VCaP (cell line): ENCODE measurements around the gene CCR4.
"Not testable (repeated sequence)": the region's sequence is repeated elsewhere in the genome, so short reads cannot be mapped to it uniquely, and the experiment has no call there.

ENCODE experiments used
- H3K27ac ChIP-seq: fragments of 450-650 bp; 2 replicates; pipeline ENCODE4 v1.5.1; 2017
- TF ChIP-seq, protein P1 (sequence below): fragments of 450-650 bp; conservative IDR thresholded peaks from 2 replicates; pipeline ENCODE4 v1.5.1; 2017; ENCODE audit warnings: mild to moderate bottlenecking, moderate library complexity

CCR4 gene

DNA sequence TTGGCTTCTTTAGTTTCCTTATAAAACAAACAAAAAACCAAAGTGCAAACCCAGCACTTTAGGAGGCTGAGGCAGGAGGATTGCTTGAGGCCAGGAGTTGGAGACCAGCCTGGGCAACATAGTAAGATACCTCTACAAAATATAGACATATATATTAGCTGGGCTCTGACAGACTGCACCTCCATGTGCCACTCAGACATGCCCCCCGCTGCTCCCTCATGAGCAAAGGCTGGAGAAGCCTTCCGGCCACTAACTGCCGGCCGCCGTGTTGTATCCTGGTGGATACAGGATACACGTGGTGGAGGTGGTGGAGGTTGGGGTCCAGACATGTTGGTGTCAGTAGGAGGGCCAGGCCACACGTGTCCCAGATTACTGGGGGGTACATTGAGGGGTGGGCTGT is 29.4 kb upstream of the CCR4 start:
- TF ChIP-seq, protein P1, sequence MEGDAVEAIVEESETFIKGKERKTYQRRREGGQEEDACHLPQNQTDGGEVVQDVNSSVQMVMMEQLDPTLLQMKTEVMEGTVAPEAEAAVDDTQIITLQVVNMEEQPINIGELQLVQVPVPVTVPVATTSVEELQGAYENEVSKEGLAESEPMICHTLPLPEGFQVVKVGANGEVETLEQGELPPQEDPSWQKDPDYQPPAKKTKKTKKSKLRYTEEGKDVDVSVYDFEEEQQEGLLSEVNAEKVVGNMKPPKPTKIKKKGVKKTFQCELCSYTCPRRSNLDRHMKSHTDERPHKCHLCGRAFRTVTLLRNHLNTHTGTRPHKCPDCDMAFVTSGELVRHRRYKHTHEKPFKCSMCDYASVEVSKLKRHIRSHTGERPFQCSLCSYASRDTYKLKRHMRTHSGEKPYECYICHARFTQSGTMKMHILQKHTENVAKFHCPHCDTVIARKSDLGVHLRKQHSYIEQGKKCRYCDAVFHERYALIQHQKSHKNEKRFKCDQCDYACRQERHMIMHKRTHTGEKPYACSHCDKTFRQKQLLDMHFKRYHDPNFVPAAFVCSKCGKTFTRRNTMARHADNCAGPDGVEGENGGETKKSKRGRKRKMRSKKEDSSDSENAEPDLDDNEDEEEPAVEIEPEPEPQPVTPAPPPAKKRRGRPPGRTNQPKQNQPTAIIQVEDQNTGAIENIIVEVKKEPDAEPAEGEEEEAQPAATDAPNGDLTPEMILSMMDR = no peak
- H3K27ac ChIP-seq = no peak overlapping the region

DNA sequence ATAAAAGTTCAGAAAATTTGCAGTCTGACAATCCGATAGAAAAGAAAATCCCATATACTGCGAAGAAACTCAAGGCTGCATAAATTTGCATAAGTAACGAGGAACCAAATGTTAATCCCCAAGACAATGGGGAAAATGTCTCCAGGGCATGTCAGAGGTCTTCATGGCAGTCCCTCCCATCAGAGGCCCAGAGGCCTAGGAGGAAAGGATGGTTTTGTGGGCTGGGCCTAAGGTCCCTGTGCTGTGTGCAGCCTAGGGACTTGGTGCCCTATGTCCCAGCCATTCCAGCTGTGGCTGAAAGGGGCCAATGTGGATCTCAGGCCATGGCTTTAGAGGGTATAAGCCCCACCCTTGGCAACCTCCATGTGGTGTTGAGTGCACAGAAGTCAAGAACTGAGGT is 21.3 kb upstream of the CCR4 start:
- no peak overlapping the region for H3K27ac ChIP-seq
- TF ChIP-seq, protein P1 = no peak

DNA sequence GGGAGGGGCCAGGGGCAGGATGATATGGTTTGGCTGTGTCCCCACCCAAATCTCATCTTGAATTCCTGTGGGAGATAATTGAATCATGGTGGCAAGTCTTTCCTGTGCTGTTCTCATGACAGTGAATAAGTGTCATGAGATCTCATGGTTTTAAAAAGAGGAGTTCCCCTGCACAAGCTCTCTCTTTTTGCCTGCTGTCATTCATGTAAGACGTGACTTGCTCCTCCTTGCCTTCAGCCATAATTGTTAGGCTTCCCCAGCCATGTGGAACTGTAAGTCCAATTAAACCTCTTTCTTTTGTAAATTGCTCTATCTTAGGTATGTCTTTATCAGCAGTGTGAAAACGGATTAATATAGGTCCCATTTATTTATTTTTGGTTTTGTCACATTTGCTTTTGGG is 20.2 kb upstream of the CCR4 start:
- not testable (repeated sequence) for H3K27ac ChIP-seq

DNA sequence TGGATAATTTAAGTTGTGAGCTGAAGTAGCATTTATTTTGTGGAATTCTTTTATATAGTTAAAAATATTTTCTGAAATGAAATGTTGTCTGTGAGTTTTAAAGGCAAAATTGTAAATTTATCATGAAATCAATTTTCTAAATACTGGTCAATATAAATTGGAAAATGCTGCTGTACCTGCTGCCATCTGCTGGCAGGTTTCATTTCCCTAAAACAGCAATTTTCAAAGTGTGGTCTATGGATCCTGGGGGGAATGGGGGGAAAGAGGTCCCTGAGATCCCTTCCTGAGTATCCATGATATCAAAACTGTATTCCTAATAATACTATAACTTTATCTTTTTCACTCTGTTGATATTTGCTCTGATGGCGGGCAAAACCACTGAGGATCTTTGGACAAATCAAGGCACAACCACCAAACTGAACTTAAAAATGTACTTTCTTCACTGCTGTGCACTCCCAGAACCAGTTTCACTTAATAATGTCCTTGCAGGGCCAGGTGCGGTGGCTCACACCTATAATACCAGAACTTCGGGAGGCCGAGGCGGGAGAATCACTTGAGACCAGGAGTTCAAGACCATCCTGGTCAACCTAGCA is 17.2 kb upstream of the CCR4 start:
- TF ChIP-seq, protein P1 = peak; percentile 94
- no peak overlapping the region for H3K27ac ChIP-seq

DNA sequence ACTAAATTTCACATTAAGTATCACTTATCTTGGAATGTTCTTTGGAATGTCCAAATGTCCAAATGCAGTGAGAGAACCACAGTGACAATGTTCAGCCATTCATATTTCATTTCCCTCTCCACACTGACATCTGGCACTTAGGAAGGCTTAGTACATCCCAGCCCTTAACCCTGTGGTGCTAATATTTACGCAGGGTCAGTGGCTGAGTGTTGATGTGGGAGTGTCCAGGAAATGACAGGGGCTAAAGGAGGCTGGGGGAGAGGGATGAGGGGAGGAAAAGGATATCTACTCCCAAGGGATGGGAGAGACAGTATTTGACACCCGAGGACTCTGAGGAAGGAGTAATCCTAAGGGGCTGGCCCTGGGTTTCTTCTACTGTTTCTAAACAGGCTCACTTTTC is 14.1 kb upstream of the CCR4 start:
- TF ChIP-seq, protein P1 = no peak
- H3K27ac ChIP-seq = no peak overlapping the region

DNA sequence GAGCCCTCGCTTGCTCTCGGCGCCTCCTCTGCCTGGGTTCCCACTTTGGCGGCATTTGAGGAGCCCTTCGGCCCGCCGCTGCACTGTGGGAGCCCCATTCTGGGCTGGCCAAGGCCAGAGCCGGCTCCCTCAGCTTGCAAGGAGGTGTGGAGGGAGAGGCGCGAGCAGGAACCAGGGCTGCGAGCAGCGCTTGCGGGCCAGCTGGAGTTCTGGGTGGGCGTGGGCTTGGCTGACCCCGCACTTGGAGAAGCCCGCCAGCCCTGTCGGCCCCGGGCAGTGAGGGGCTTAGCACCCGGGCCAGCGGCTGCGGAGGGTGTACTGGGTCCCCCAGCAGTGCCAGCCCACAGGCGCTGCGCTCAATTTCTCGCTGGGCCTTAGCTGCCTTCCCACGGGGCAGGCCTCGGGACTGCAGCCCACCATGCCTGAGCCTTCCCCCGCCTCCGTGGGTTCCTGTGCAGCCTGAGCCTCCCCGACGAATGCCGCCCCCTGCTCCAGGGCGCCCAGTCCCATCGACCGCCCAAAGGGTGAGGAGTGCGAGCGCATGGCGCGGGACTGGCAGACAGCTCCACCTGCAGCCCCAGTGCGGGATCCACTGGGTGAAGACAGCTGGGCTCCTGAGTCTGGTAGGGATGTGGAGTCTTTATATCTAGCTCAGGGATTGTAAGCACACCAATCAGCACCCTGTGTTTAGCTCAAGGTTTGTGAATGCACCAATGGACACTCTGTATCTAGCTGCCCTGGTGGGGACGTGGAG is 11.7 kb upstream of the CCR4 start:
- H3K27ac ChIP-seq = not testable (repeated sequence)

DNA sequence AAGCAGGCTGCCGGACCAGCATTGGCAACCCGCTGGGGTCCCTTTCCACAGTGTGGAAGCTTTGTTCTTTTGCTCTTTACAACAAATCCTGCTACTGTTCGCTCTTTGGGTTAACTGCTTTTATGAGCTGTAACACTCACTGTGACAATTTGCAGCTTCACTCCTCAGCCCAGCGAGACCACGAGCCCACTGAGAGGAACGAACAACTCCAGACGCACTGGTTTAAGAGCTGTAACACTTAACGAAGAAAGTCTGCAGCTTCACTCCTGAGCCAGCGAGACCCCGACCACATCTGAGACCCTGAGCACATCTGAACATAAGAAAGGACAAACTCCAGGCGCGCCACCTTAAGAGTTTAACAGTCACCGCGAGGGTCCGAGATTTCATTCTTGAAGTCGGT is 10.7 kb upstream of the CCR4 start:
- no peak overlapping the region for H3K27ac ChIP-seq
- TF ChIP-seq, protein P1 = no peak

DNA sequence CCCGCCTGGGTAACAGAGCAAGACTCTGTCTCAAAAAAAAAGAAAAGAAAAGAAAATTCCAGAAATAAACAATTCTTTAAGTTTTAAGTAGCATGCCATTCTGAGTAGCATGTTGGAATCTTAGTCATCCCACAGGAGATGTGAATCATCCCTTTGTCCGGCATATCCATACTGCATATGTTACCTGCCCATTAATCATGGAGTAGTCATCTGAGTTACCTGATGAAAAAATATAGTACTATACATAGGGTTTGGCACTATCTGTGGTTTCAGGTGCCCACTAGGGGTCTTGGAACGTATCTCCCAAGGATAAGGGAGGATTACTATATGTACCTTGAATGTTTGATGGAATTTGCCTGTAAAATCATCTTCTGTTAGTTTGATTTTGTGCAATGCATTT is 6.3 kb upstream of the CCR4 start:
- TF ChIP-seq, protein P1 = no peak

DNA sequence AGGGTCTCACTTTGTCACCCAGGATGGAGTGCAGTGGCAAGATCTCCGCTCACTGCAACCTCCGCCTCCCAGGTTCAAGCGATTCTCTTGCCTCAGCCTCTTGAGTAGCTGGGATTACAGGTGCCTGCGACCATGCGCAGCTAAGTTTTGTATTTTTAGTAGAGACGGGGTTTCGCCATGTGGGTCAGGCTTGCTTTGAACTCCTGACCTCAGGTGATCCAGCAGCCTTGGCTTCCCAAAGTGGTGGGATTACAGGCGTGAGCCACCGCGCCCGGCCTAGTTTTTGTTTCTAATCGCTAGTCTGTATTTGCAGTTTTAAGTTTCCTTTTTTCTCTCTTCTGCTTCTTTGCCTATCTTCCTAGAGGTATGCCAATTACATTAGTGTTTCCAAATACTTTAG is 5.8 kb upstream of the CCR4 start:
- H3K27ac ChIP-seq = not testable (repeated sequence)

More for the DNA sequence above, 6.3 kb upstream of the CCR4 start:
- no peak overlapping the region for H3K27ac ChIP-seq
